GM10266 (cell line): ENCODE results near the gene AACS.

Experiments
- DNase-seq: peaks from one replicate; pipeline ENCODE4 v3.0.0; 2012; ENCODE audit errors: extremely low spot score
- TF ChIP-seq, protein P1 (sequence below): IDR thresholded peaks from 2 replicates; pipeline ENCODE4 v1.5.1; 2012; ENCODE audit warnings: mild to moderate bottlenecking, low read depth; ENCODE audit not compliant: control insufficient read depth, insufficient read depth; ENCODE audit errors: missing control alignments

Gene AACS

DNA sequence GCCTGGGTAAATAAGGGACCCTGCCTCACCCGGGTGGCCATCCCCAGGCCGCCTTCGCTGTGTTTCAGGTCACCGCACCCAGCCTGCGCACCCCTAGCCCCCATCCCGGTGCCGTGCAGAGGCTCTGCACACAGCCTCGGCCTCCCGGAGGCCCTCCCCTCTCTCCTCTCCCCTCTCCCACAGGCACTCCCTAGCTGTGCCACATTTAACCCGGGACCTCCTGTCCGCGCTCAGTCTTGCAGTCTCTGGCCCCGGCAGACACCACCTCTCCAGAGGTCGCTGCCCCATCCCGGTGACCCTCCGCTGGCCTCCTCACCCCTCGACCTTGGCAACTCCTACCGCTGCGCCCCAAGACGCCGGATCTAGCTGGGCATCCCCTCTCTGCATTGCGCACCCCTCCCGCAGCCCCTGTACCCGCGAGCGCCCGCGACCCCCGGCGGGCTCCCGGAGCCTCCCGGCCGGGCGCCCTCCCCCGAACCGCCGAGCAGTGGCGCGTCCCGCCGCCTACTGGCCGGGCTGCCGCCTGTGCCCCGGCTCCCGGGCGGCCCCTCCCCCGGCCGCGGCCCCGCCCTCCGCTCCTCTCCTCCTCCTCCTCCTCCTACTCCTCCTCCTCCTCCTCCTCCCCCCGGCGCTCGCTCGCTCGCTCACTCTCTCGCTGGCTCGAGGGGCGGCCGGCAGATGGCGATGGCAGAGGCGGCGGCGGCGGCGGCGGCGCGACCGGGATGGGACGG is 120.7 kb downstream of the AACS start, which contains the start of gene TMEM132B:
Gene TMEM132B, plus strand, starts transcription at position 647 of the 731 bp plus-strand sequence.
- TF ChIP-seq, protein P1, sequence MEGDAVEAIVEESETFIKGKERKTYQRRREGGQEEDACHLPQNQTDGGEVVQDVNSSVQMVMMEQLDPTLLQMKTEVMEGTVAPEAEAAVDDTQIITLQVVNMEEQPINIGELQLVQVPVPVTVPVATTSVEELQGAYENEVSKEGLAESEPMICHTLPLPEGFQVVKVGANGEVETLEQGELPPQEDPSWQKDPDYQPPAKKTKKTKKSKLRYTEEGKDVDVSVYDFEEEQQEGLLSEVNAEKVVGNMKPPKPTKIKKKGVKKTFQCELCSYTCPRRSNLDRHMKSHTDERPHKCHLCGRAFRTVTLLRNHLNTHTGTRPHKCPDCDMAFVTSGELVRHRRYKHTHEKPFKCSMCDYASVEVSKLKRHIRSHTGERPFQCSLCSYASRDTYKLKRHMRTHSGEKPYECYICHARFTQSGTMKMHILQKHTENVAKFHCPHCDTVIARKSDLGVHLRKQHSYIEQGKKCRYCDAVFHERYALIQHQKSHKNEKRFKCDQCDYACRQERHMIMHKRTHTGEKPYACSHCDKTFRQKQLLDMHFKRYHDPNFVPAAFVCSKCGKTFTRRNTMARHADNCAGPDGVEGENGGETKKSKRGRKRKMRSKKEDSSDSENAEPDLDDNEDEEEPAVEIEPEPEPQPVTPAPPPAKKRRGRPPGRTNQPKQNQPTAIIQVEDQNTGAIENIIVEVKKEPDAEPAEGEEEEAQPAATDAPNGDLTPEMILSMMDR = no peak
- DNase-seq = peak; percentile 71

DNA sequence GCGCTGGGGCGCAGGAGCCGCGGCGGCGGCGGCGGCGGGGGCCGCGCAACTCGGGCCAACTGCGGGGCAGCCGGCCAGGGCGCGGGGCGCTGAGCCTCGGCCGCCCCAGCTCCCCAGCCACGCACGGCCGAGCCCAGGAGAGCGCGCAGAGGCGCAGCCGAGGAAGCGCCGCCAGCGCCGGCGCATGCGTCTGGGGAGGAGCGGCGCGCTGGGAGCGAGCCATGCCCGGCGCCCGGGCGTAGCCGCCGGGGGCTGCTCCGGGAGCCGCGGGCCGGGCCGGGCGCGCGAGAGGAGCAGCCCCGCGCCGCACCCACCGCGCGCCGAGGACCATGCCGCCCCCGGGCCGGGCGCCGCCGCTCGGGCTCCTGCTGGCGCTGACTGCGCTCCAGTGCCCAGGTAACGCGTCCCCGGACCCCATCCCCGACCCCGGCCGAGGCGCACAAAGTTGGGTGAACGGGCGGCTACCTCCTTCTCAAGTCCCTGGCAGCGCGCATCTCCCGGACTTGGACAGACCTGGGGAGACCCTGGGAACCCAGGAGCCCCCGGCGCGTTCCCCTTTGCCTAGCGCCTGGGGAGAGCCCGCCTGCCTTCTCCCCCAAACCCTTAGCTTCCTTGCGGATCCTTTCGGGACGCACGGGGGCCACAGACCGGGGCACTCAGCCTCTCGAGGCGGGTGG is 121.4 kb downstream of the AACS start:
- TF ChIP-seq, protein P1 = no peak
- peak; percentile 36 for DNase-seq

DNA sequence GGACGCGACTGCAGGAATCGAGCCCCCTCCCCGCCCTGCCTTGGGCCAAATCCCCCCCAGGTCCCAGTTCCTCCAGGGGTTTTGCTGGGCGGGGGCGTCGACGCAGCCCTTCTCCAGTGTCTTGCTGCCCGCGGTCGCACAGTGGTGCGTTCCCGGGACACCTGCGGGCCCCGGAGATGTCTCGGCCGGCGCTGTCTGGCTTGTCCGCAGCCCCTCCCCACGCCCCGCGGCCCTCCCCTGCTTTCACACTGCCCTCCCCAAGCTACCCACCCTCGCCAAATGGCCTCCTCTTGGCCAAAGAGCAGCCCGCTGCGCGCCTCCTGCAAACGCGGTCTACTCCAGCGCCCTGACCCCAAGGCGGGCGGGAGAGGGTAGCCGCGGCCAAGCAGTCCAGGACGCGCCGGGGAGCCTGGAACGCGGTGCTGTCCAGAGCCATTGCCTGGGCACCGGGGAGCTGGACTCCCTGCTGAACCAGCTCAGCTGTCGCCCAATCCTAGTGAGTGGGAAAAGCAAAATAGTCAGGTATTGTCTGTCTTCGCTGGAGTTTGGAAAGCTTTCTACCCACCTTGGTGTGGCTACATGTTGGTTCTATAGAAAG is 122.0 kb downstream of the AACS start:
- no peak for DNase-seq
- TF ChIP-seq, protein P1 = no peak

DNA sequence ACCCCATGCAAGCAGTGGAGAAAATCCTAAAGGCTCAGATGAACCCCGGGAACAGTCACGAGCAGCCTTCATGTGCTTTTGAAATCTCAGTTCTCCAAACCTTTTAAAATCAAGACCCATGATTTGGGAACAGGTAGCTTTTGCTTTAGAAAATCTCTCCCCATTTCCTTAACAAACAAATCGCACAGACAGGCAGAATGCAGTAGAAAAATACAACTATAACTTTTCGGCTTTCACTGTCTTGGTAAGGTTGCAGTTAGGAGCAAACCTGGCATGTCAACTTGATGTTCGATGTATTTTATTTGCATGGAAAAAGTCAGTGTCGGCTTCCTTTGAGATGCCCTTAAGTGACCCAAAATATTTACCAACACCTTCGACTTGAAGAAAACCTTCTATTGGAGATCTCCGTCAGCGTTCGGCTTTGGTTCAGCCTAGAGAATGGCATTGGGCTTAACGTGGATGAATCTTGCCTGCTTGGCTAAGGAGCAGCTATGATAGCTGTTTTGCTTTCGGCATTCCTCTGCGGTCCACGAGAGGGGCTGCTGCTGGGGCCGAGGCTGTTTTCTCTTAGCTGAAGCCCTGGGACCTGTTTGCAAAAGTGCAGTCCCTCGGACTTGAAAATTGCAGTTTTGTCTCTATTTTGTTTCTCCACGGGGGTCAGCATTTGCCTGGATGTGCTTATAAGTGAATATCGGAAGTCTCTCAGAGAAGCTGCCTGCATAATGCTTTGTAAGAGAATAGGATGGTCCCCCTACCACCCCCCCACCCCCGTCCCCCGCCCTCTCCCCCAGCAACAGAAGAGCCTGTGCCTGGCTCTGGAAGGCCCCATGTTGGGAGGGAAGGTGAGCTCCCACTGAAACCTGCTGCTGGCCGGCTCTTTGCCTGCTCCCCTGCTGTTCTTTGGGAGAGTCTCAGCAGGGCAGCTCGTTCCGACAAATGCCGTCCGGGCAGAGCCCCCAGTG is 122.8 kb downstream of the AACS start:
- TF ChIP-seq, protein P1 = no peak
- DNase-seq = no peak

DNA sequence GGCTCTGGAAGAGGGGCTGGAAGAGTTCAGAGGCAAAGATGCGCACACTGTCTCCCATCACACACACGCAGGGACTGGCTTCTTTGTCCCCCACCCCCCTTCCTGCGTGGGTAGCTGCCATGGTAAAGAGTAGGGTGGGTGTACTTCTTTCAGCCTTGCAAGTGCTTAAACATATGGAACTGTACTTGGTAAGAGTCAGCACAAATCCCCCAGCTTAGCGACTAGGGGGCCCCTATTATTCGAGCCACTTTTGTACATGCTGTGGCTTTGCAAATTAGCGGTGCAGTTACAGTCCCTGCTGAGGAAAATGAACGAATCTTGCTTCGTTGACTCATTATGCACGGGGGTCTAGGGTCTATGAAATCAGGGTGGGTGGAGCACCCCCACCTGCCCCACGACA is 123.8 kb downstream of the AACS start:
- no peak for DNase-seq
- TF ChIP-seq, protein P1 = no peak

DNA sequence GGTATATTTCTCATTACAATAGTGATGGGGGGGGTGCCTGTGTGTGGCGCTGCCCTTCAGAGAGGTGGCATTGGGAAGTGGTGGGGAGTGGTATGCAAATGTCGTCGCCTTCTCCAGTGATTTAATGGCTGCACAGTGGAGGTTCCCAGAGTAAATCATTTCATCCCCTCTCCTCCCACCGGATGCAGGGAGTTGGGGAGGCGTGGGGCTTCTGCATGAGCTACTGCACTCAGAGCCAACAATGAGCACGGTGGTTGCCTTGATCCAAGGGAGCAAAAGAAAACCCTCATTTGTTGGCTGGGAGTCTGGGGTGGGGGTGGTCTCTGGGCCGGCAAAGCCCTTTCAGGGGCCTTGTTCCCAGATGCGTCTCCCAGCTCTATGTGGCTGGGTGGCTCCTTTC is 124.3 kb downstream of the AACS start:
- TF ChIP-seq, protein P1 = no peak
- DNase-seq = peak; percentile 17
